Activated T-helper 2 cell treated with anti-CD3 and anti-CD28 coated beads, Interferon-gamma antibody, Interleukin-2, Interleukin-4, amounts not matched to agents 10 μg/mL and 5 μg/mL and 100 μg/mL, durations not matched to agents 14 hours and 24 hours and 36 hours (primary cell): Measurements from ENCODE around the gene GGA3. TPM values are rescaled to one million over a fixed set of nuclear protein-coding genes. Genes with fewer than 3 reads are reported as not detected.

Experiments used
- total RNA-seq: library from RNA; stranded (reverse); gene quantifications from 2 replicates; pipeline ENCODE4 v1.2.3, GENCODE V29; 2022

GGA3 gene
- total RNA-seq, 1 donor from 2014 or later, result 77.2 TPM

Other genes with a start within 250 kb of the GGA3 start
- 65.4 and 68.1 TPM in 2 replicates for gene MRPL58, start 248.9 kb downstream of the GGA3 start, total RNA-seq
- 166 and 170 TPM in 2 replicates for gene ATP5PD, start 214.6 kb downstream of the GGA3 start, total RNA-seq
- gene KCTD2, start 214.4 kb downstream of the GGA3 start, total RNA-seq, result 18.0 and 20.7 TPM in 2 replicates
- gene SLC16A5, start 173.7 kb downstream of the GGA3 start, total RNA-seq, result 11.6 and 11.8 TPM in 2 replicates
- gene ARMC7, start 151.6 kb downstream of the GGA3 start, total RNA-seq, result 9.9 and 10.1 TPM in 2 replicates
- 72.7 and 86.6 TPM in 2 replicates for gene NT5C, start 129.9 kb downstream of the GGA3 start, total RNA-seq
- gene JPT1, start 107.1 kb downstream of the GGA3 start, total RNA-seq, result 282 and 290 TPM in 2 replicates
- 653 and 679 TPM in 2 replicates for gene SUMO2, start 78.6 kb downstream of the GGA3 start, total RNA-seq
- gene NUP85, start 55.9 kb downstream of the GGA3 start, total RNA-seq, result 115 and 122 TPM in 2 replicates
- gene MRPS7, start 273 bp upstream of the GGA3 start, total RNA-seq, result 99.4 and 101 TPM in 2 replicates
- gene MIF4GD, start 9.6 kb upstream of the GGA3 start, total RNA-seq, result 50.5 and 51.5 TPM in 2 replicates
- gene SLC25A19, start 27.8 kb upstream of the GGA3 start, total RNA-seq, result 97.4 and 101 TPM in 2 replicates
- 176 and 188 TPM in 2 replicates for gene GRB2, start 144.1 kb upstream of the GGA3 start, total RNA-seq
- 71.1 and 79.3 TPM in 2 replicates for gene TMEM94, start 195.0 kb upstream of the GGA3 start, total RNA-seq